Measurements from ENCODE around the gene ELOVL7. TPM values are rescaled to one million over a fixed set of nuclear protein-coding genes. Genes with fewer than 3 reads are reported as not detected.

Gene ELOVL7
- total RNA-seq, 1 experiment from 2014 or later, result 2.5 TPM

- Histone ChIP-seq H3K4me1 (ENCODE audit: insufficient read depth, low read length) (peaks cover 6% of the 10 kb centered on the region; the same call in 1 of the 2 replicates), H3K56ac (ENCODE audit: insufficient read length, low read depth, low read length) (no peak overlapping the region), H2BK12ac (ENCODE audit: insufficient read length, low read depth, low read length) (no peak overlapping the region), H3K27me3 (ENCODE audit: insufficient read depth, low read length) (no peaks in the 10 kb centered on the region), H3K9ac (ENCODE audit: extremely low read depth, insufficient read length, low read length) (no peak overlapping the region), H2BK20ac (ENCODE audit: low read depth, low read length, poor library complexity, severe bottlenecking) (no peak overlapping the region), H4K5ac (ENCODE audit: insufficient read length, low read depth, low read length) (no peak overlapping the region), H2BK5ac (ENCODE audit: insufficient read length, low read length) (no peak overlapping the region), H2AFZ (ENCODE audit: low read length) (no peak overlapping the region), H3K79me2 (ENCODE audit: insufficient read depth, low read length) (no peaks in the 10 kb centered on the region), H3K23me2 (ENCODE audit: insufficient read length, low read depth, low read length, poor library complexity, severe bottlenecking) (no peaks in the 10 kb centered on the region), H4K20me1 (ENCODE audit: control insufficient read depth, insufficient read depth, insufficient read length) (no peaks in the 10 kb centered on the region), H3K27ac (ENCODE audit: insufficient read length, low read depth, low read length) (no peak overlapping the region), H3K79me1 (ENCODE audit: insufficient read depth, low read depth, low read length, poor library complexity, severe bottlenecking) (no peaks in the 10 kb centered on the region), H3K4ac (ENCODE audit: low read depth, low read length) (no peak overlapping the region), H3K23ac (ENCODE audit: insufficient read length, low read depth, low read length) (no peak overlapping the region), H2BK15ac (ENCODE audit: low read depth, low read length) (no peak overlapping the region), H4K8ac (replicated peaks; ENCODE audit: insufficient read length, low read depth, low read length) (no peak overlapping the region), H3K14ac (ENCODE audit: insufficient read depth, low read length) (no peak overlapping the region), H3K9me3 (ENCODE audit: control insufficient read depth, low read depth, low read length) (no peaks in the 10 kb centered on the region), H2BK120ac (ENCODE audit: low read depth, low read length, poor library complexity, severe bottlenecking) (no peak overlapping the region), H4K91ac (ENCODE audit: insufficient read length, low read depth, low read length) (no peak overlapping the region), H2AK5ac (ENCODE audit: insufficient read length, low read length) (no peak overlapping the region), H3K18ac (ENCODE audit: insufficient read length, low read depth, low read length) (no peak overlapping the region), H3T11ph (ENCODE audit: low read length) (no peak overlapping the region), H3K4me2 (ENCODE audit: insufficient read depth, insufficient read length, low read length) (no peak overlapping the region)
- Mint-ChIP-seq H3K36me3 (ENCODE audit: insufficient read depth in 1 of 3, low read depth in 3 of 3) (peaks cover 0 to 2% (median 0%) of the 10 kb centered on the region in 3 experiments; a peak in 3 of 7 replicates), H3K9me3 (peaks cover 2 to 3% of the 10 kb centered on the region in 2 experiments; a peak in 2 of 5 replicates), H3K27ac (no peak overlapping the region), H3K4me1 (peaks cover 20 to 24% of the 10 kb centered on the region in 2 experiments), H3K27me3 (ENCODE audit: low read depth) (no peaks in the 10 kb centered on the region), H3K4me3 (no peak overlapping the region)
- no CpG with 5 or more reads among the region's 1 CpG for WGBS (ENCODE audit: extremely low coverage, insufficient read length, low lambda C conversion rate)
- TF ChIP-seq CTCF (conservative IDR thresholded peaks at IDR 0.05), result no peak
- no peak for DNase-seq
Measured at GRCh38 chr5:60802986-60803385, 41.1 kb downstream of the ELOVL7 start.
